Esophagus muscularis mucosa (tissue), 4 donors: ENCODE data around the gene ADAMTS18.

ENCODE experiments used
- EP300 ChIP-seq: sonication (generic); formaldehyde crosslinking; IDR thresholded peaks from one replicate; pipeline ENCODE4 v1.6.1; 2017; ENCODE audit warnings: antibody characterized with exemption
- POLR2A ChIP-seq: fragments of 450-650 bp; IDR thresholded peaks from one replicate; pipeline ENCODE4 v1.6.1; 2017; ENCODE audit warnings: antibody characterized with exemption, moderate library complexity, mild to moderate bottlenecking, low read depth
- POLR2AphosphoS5 ChIP-seq, 2 donors: sonication (generic); formaldehyde crosslinking; IDR thresholded peaks; one replicate each; pipeline ENCODE4 v1.6.1; 2017; ENCODE audit warnings: antibody characterized with exemption in 2 of 2
- TF ChIP-seq, protein P1 (sequence below), 3 experiments: fragments of 200-600 bp in 2 of 3; fragments of 450-650 bp in 1 of 3; sonication (generic) in 2 of 3; IDR thresholded peaks; one replicate each; pipeline ENCODE4 v1.5.1; 2017 to 2019; ENCODE audit warnings: antibody characterized with exemption in 3 of 3, mild to moderate bottlenecking in 2 of 3, moderate library complexity in 1 of 3

DNA sequence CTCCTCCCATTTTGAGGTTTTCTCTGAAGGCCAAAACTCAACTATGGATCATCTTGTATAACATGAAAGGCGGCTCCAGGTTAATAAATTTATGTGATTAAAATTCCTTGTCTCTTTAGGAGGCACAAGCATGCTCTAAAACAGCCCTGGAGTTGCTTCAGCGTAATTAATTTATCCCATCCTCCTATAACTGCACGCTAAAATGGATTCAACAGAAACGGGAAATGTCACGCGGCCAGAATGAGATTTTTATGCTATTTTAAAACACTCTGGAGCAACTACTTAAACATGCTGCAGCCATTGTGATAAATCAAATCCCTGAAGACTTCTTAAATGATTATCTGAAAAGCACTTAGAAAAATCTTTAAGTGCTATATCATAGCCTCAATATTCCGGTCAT lies 106.6 kb downstream of the ADAMTS18 start:
- TF ChIP-seq, protein P1, sequence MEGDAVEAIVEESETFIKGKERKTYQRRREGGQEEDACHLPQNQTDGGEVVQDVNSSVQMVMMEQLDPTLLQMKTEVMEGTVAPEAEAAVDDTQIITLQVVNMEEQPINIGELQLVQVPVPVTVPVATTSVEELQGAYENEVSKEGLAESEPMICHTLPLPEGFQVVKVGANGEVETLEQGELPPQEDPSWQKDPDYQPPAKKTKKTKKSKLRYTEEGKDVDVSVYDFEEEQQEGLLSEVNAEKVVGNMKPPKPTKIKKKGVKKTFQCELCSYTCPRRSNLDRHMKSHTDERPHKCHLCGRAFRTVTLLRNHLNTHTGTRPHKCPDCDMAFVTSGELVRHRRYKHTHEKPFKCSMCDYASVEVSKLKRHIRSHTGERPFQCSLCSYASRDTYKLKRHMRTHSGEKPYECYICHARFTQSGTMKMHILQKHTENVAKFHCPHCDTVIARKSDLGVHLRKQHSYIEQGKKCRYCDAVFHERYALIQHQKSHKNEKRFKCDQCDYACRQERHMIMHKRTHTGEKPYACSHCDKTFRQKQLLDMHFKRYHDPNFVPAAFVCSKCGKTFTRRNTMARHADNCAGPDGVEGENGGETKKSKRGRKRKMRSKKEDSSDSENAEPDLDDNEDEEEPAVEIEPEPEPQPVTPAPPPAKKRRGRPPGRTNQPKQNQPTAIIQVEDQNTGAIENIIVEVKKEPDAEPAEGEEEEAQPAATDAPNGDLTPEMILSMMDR (IDR thresholded peaks at IDR 0.05) = no peak
- TF ChIP-seq EP300 = no peak
- no peak for TF ChIP-seq POLR2A
- no peak for TF ChIP-seq POLR2AphosphoS5 (IDR thresholded peaks at IDR 0.05)
